ENCODE data around the gene PILRA. TPM values are rescaled to one million over a fixed set of nuclear protein-coding genes. Genes with fewer than 3 reads are reported as not detected.

The PILRA gene
- total RNA-seq, 1 experiment from 2014 or later, result 3.2 TPM

DNA sequence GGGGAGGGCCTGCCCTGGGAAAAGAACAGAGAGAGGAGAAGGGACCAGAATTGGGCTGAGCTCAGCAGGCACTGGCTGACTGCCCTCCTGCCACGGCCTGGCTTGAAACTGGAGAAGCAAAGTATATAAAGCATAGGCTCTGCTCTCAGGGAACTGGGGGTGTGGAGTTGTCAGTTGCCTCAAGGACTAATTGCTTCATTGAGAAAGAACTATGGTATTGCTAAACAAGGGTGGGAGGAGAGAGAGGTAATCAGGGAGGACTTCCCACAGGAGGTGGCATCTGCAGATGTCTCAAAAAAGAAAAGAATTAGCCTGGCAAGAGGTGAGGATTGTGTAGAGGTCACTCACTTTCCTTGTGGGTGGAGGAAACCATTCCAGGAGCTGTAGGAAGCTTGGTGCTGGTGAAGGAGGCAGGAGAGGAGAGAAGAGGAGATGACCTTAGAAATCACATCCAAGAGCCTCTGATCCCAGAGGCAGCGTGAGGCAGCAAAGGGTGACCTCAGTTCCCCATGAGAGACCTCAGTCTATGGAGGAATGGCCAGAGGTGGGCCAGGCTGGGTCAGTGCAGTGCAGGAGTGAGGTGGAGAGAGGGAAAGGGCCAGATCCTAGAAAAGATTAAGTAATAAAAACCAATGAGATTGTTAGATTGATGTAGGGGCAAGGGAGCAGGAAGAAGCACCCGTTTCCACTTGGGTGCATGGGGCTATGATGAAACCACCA is 13.0 kb upstream of the PILRA start:
- Histone ChIP-seq H3K27ac (ENCODE audit: insufficient read length, low read depth, low read length) (no peak overlapping the region), H2AFZ (ENCODE audit: low read length) (no peak overlapping the region), H3K56ac (ENCODE audit: insufficient read length, low read depth, low read length) (no peak overlapping the region), H3K18ac (ENCODE audit: insufficient read length, low read depth, low read length) (no peak overlapping the region), H2AK5ac (ENCODE audit: insufficient read length, low read length) (no peak overlapping the region), H3K79me1 (ENCODE audit: insufficient read depth, low read depth, low read length, poor library complexity, severe bottlenecking) (no peaks in the 10 kb centered on the region), H3K14ac (ENCODE audit: insufficient read depth, low read length) (no peak overlapping the region), H4K8ac (replicated peaks; ENCODE audit: insufficient read length, low read depth, low read length) (no peak overlapping the region), H3T11ph (ENCODE audit: low read length) (no peak overlapping the region), H3K23ac (ENCODE audit: insufficient read length, low read depth, low read length) (no peak overlapping the region), H3K79me2 (ENCODE audit: insufficient read depth, low read length) (no peaks in the 10 kb centered on the region), H4K5ac (ENCODE audit: insufficient read length, low read depth, low read length) (no peak overlapping the region), H3K4me1 (ENCODE audit: insufficient read depth, low read length) (no peaks in the 10 kb centered on the region), H3K27me3 (ENCODE audit: insufficient read depth, low read length) (no peaks in the 10 kb centered on the region), H3K9ac (ENCODE audit: extremely low read depth, insufficient read length, low read length) (no peak overlapping the region), H2BK5ac (ENCODE audit: insufficient read length, low read length) (no peak overlapping the region), H2BK120ac (ENCODE audit: low read depth, low read length, poor library complexity, severe bottlenecking) (no peak overlapping the region), H3K4ac (ENCODE audit: low read depth, low read length) (no peak overlapping the region), H4K91ac (ENCODE audit: insufficient read length, low read depth, low read length) (no peak overlapping the region), H2BK20ac (ENCODE audit: low read depth, low read length, poor library complexity, severe bottlenecking) (no peak overlapping the region), H2BK12ac (ENCODE audit: insufficient read length, low read depth, low read length) (no peak overlapping the region), H3K9me3 (ENCODE audit: control insufficient read depth, low read depth, low read length) (no peaks in the 10 kb centered on the region), H4K20me1 (ENCODE audit: control insufficient read depth, insufficient read depth, insufficient read length) (no peaks in the 10 kb centered on the region), H2BK15ac (ENCODE audit: low read depth, low read length) (no peak overlapping the region), H3K23me2 (ENCODE audit: insufficient read length, low read depth, low read length, poor library complexity, severe bottlenecking) (no peaks in the 10 kb centered on the region), H3K4me2 (ENCODE audit: insufficient read depth, insufficient read length, low read length) (no peak overlapping the region)
- no peak for TF ChIP-seq CTCF (conservative IDR thresholded peaks at IDR 0.05)
- WGBS (ENCODE audit: extremely low coverage, insufficient read length, low lambda C conversion rate), result no CpG with 5 or more reads among the region's 3 CpGs
- no peak overlapping the region for H3K4me3 Mint-ChIP-seq
- 0 out of 4 replicates have a peak, but pooled peaks cover 0 to 2% of the 10 kb centered on the region in 2 experiments for H3K4me1 Mint-ChIP-seq
- H3K27me3 Mint-ChIP-seq (ENCODE audit: low read depth), result no peaks in the 10 kb centered on the region
- DNase-seq, result no peak
- H3K36me3 Mint-ChIP-seq (ENCODE audit: insufficient read depth in 1 of 3, low read depth in 3 of 3), result peaks cover 55 to 92% (median 77%) of the 10 kb centered on the region in 3 experiments
- H3K27ac Mint-ChIP-seq, result peak overlapping the region in 2 of 3 experiments; percentile 56 to 76; a peak in 5 of 7 replicates
- H3K9me3 Mint-ChIP-seq, result no peaks in the 10 kb centered on the region; a peak in 1 of 5 replicates

Data from H9 (cell line).